GM21381 (cell line): ENCODE data around the gene PIK3CD.

Experiments used
- ATAC-seq: cut with Tn5 transposase; IDR thresholded peaks from one replicate; pipeline ENCODE4 v1.9.1; 2021; ENCODE audit warnings: mild to moderate bottlenecking, moderate library complexity; ENCODE audit not compliant: unreplicated experiment

The PIK3CD gene

GRCh38 chr1:9763914-9764313 is 112.4 kb downstream of the PIK3CD start:
- no peak for ATAC-seq

- no peak for ATAC-seq
These were observed 113.0 kb downstream of the PIK3CD start for GRCh38 chr1:9764550-9764949.

- no peak for ATAC-seq
These were observed 115.4 kb downstream of the PIK3CD start for GRCh38 chr1:9766759-9767442.

GRCh38 chr1:9767964-9768668 is 116.6 kb downstream of the PIK3CD start:
- ATAC-seq = no peak

GRCh38 chr1:9768983-9769382 is 117.5 kb downstream of the PIK3CD start:
- no peak for ATAC-seq

- ATAC-seq = no peak
These were observed 118.8 kb downstream of the PIK3CD start for GRCh38 chr1:9770298-9770697.

- ATAC-seq = no peak
These were observed 123.5 kb downstream of the PIK3CD start for GRCh38 chr1:9774712-9775679.

- no peak for ATAC-seq
These were observed 125.2 kb downstream of the PIK3CD start for GRCh38 chr1:9776685-9777084.
